Measurements from ENCODE around the gene ATXN1L.

DNA sequence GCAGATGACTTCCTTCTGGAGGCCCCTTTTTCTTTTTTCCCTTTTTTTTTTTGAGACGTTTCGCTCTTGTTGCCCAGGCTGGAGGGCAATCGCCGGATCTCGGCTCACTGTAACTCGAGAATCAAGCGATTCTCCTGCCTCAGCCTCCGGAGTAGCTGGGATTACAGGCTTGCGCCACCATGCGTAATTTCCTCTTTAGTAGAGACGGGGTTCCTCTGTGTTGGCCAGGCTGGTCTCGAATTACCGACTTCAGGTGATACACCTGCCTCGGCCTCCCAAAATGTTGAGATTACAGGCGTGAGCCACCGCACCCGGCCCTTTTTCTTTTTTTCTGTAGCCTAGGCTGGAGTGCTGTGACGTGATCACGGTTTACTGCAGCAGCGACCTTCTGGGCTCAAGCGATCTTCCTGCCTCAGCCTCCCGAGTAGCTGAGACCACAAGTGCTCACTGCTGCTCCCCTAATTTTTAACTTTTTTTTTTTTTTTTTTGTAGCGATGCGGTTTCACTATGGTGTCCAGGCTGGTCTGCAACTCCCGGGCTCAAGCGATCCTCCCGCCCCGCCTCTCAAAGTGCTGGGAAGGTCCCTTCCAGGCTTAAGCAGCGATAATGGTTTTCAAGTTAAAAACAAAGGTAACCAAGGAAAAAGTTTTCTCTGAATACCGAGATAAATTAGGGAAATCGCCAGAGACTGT is 48.6 kb downstream of the ATXN1L start:
- TF ChIP-seq, protein P1, sequence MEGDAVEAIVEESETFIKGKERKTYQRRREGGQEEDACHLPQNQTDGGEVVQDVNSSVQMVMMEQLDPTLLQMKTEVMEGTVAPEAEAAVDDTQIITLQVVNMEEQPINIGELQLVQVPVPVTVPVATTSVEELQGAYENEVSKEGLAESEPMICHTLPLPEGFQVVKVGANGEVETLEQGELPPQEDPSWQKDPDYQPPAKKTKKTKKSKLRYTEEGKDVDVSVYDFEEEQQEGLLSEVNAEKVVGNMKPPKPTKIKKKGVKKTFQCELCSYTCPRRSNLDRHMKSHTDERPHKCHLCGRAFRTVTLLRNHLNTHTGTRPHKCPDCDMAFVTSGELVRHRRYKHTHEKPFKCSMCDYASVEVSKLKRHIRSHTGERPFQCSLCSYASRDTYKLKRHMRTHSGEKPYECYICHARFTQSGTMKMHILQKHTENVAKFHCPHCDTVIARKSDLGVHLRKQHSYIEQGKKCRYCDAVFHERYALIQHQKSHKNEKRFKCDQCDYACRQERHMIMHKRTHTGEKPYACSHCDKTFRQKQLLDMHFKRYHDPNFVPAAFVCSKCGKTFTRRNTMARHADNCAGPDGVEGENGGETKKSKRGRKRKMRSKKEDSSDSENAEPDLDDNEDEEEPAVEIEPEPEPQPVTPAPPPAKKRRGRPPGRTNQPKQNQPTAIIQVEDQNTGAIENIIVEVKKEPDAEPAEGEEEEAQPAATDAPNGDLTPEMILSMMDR (optimal IDR thresholded peaks at IDR 0.05 in 1 of 3, IDR thresholded peaks at IDR 0.05 in 1 of 3, conservative IDR thresholded peaks at IDR 0.05 in 1 of 3; ENCODE audit: extremely low read depth in 1 of 3, insufficient read depth in 2 of 3, low read length in 3 of 3), result peak in 2 of 3 experiments; percentile 15 to 40
- no peak for TF ChIP-seq EZH2 (IDR thresholded peaks at IDR 0.05; ENCODE audit: low read length)

All from keratinocyte (primary cell).